Ishikawa (cell line): ENCODE data around the gene CR1.

Experiments used
- CREB1 ChIP-seq: IDR thresholded peaks from 2 replicates; pipeline ENCODE4 v1.6.1; 2012; ENCODE audit warnings: low read depth
- EGR1 ChIP-seq: IDR thresholded peaks from 2 replicates; pipeline ENCODE4 v1.6.1; 2012
- EP300 ChIP-seq: IDR thresholded peaks from 2 replicates; pipeline ENCODE4 v1.6.1; 2012; ENCODE audit warnings: borderline replicate concordance
- FOXM1 ChIP-seq: IDR thresholded peaks from 2 replicates; pipeline ENCODE4 v1.6.1; 2012; ENCODE audit warnings: low read depth, borderline replicate concordance
- MAX ChIP-seq: IDR thresholded peaks from 2 replicates; pipeline ENCODE4 v1.6.1; 2012
- TAF1 ChIP-seq: IDR thresholded peaks from 2 replicates; pipeline ENCODE4 v1.6.1; 2012; ENCODE audit warnings: low read depth, mild to moderate bottlenecking
- TCF12 ChIP-seq: IDR thresholded peaks from 2 replicates; pipeline ENCODE4 v1.6.1; 2012; ENCODE audit warnings: low read depth
- TEAD4 ChIP-seq: IDR thresholded peaks from 2 replicates; pipeline ENCODE4 v1.6.1; 2012
- YY1 ChIP-seq: IDR thresholded peaks from 2 replicates; pipeline ENCODE4 v1.6.1; 2012; ENCODE audit warnings: low read depth
- ZBTB7A ChIP-seq: IDR thresholded peaks from 2 replicates; pipeline ENCODE4 v1.6.1; 2012; ENCODE audit warnings: low read depth

DNA sequence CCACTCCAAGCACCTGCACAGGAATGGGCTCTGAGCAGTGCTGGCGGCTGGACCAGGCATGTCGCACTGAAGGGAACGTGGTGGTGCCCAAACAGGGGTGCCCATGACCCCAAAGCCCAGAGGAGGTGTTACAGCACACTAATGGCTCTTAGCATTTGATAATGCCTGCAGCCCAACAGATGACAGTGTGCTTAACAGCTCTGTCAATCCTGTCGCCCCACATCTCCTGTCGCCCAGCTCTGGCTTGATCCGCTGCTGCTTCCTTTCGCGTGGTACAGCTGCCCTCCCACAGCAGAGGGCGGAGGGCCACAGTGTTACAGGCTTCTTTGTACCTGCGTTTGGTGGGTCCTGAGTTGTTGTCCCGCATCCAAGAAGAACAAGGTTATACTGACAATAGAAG lies 116.8 kb downstream of the CR1 start:
- TF ChIP-seq EGR1 (no peak), CREB1 (no peak), YY1 (no peak), MAX (no peak), TEAD4 (no peak), TAF1 (no peak), EP300 (no peak), FOXM1 (no peak), ZBTB7A (no peak), TCF12 (no peak)
